GM21576 (cell line): ENCODE data around the gene GPR161.

Experiments
- ATAC-seq: cut with Tn5 transposase; IDR thresholded peaks from one replicate; pipeline ENCODE4 v1.9.1; 2021; ENCODE audit warnings: mild to moderate bottlenecking, moderate library complexity; ENCODE audit not compliant: unreplicated experiment

Gene GPR161

DNA sequence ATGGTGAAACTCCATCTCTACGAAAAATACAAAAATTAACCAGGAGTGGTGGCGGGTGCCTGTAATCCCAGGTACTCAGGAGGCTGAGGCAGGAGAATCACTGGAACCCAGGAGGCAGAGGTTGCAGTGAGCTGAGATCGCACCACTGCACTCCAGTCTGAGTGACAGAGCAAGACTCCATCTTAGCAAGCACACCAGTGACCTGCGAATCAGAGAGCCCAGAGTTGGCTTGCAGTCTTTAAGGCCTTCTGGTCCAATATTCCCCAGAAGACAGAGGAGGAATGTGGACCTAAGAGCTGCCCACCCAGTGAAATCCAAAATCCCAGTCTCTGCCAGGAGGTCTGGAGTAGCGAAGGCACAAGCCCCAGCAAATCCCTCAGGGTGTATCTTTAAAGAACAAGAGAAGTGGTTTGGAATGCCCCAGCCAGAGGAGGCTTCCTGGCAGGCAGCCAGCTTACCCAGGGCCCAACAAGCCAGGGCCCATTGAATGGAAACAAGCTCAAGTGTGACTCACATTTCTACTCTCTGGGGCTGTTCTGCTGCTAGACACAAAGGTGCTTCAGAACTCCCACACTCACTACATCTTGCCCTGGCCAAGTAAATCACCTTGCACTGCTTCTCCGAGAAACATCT lies 23.9 kb downstream of the GPR161 start:
- no peak for ATAC-seq

- ATAC-seq, result no peak
These were observed 25.7 kb downstream of the GPR161 start for GRCh38 chr1:168110896-168111545.

- no peak for ATAC-seq
These were observed 30.5 kb downstream of the GPR161 start for GRCh38 chr1:168106274-168106673.

DNA sequence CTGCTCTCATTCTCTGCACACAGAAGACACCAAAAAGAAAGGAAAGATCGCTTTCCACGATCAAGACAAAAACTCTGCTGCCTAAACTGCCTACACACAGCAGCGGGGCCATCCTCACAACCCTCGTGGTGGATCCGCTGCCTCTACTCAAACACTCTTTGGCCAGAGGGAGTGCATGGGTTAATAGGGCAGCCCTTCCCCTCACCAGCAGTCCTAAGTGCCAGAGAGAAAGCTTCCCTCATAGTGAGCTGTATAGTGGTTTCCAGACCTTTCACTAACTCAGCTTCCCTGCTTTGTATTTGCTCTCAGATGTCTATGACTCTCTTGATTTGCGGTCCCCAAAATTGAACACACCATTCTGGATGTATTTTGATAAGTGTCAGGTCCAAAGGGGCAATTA lies 30.9 kb downstream of the GPR161 start:
- ATAC-seq, result no peak

DNA sequence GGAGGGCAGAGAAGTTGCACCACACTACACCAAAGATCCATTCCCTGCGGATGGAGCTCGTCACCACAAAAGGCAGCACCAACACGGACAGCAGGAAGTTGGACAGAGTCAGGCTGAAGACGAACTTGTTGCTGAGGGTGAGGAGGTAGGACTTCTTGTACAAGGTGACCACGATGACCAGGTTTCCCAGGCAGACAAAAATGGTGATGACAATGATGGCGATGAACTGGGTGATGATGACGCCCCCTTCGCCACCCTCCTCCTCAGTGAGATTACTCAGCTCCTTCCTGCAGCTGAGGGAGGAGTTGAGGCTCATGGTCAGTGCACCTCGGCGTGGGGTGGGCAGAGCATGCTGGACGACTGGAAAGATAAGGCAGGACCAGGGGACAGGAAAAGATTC lies 32.2 kb downstream of the GPR161 start:
- no peak for ATAC-seq

DNA sequence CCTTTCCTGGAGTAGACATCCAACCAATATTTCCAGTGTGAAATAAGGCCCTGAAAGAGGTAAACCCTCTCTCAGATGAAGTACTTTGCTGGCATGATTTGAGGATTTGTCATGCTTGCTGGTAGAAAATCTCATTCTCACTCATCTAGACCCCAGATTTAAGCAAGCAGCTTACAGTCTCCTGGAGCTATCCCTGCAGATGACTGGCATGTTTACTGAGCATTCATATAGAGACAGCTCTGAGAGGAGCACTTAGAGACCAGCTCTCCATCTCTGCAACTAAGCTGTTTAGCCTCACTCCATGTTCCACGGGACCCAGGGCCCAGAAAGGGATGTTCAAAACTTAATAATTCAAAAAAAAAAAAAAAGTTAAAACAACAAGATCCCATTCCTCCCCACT lies 34.2 kb downstream of the GPR161 start:
- ATAC-seq, result no peak

- ATAC-seq, result no peak
These were observed 35.4 kb downstream of the GPR161 start for GRCh38 chr1:168101336-168101735.

GRCh38 chr1:168100315-168101002 lies 36.3 kb downstream of the GPR161 start:
- no peak for ATAC-seq

DNA sequence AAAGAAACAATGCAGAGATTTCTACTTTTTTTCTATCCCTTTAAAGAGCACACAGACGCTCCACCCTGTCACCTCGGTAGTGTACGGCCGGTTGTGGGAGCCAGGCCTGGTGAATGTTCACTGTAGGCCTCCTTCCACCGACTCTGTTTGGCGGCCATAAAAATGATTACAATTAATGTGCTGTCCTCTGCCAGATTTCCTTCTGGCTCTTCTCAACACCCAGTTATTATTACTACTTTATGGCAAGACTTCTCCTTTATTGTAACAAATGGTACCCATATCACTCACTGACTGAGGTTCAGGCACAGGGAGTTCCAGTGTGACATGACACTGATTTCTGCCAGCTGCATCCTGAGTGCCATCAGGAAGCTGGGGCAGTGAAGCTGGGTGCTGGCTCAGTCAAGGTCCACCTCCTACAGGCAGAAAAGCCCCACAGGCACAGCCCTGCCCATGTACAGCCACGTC lies 37.4 kb downstream of the GPR161 start:
- no peak for ATAC-seq

- ATAC-seq, result no peak
These were observed 38.0 kb downstream of the GPR161 start for GRCh38 chr1:168098534-168099320.

GRCh38 chr1:168097921-168098528 lies 38.7 kb downstream of the GPR161 start:
- no peak for ATAC-seq

GRCh38 chr1:168096296-168097165 lies 40.2 kb downstream of the GPR161 start:
- no peak for ATAC-seq

- no peak for ATAC-seq
These were observed 41.3 kb downstream of the GPR161 start for GRCh38 chr1:168095476-168095875.

- no peak for ATAC-seq
These were observed 43.1 kb downstream of the GPR161 start for GRCh38 chr1:168093616-168094015.

- no peak for ATAC-seq
These were observed 44.0 kb downstream of the GPR161 start for GRCh38 chr1:168092566-168093355.

DNA sequence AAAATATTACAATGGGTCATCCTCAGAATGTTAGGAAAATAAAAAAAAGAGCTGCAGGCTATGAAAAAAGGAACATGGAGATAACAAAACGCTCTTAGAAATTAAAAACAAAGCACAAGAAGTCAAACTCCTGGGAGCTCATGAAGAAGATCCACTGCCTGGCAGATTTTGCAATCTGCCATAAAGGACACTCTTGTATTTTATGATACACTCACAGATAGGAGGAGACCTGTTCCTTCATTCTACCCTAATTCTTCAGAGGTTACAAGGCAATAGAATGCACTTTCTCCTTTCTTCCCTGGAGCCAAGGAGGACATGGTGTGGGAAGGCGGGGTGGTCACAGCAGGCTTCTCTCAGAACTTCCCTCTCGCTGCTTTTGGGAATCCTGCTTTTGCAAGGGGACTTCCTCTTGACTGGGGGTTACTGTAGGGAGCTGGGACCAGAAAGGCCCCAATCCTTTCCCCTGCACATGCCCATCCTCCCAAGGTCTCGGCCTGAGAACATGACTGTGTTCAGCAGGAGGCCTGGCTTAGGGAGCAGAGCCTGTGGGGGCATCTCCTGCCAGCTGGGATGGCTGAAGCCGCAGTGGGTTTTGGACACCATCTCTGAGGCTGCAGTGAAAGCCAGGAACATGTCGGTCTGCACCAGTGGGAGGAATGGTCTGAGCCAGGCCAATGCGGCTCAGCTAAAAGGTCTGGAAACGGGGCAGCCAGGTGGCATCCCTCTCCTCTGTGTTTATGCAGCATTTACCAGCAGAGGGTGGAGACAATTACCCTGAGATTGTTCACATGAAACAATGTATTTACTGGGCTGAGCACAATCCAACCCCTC lies 44.8 kb downstream of the GPR161 start:
- ATAC-seq, result no peak

GRCh38 chr1:168091063-168091462 lies 45.7 kb downstream of the GPR161 start:
- ATAC-seq, result no peak

GRCh38 chr1:168090395-168090794 lies 46.3 kb downstream of the GPR161 start:
- no peak for ATAC-seq
